GM23248 (cell line): ENCODE results near the gene PIK3CB.

Experiments
- EZH2 ChIP-seq: fragments of 200-600 bp; sonication (generic); IDR thresholded peaks from 2 replicates; pipeline ENCODE4 v1.6.1; 2018; ENCODE audit warnings: antibody characterized with exemption, mild to moderate bottlenecking; ENCODE audit not compliant: insufficient read depth, poor library complexity, severe bottlenecking
- EZH2phosphoT487 ChIP-seq: fragments of 200-600 bp; sonication (generic); IDR thresholded peaks from 2 replicates; pipeline ENCODE4 v1.6.1; 2018; ENCODE audit warnings: antibody characterized with exemption, moderate library complexity, mild to moderate bottlenecking, low read depth; ENCODE audit not compliant: insufficient read depth

DNA sequence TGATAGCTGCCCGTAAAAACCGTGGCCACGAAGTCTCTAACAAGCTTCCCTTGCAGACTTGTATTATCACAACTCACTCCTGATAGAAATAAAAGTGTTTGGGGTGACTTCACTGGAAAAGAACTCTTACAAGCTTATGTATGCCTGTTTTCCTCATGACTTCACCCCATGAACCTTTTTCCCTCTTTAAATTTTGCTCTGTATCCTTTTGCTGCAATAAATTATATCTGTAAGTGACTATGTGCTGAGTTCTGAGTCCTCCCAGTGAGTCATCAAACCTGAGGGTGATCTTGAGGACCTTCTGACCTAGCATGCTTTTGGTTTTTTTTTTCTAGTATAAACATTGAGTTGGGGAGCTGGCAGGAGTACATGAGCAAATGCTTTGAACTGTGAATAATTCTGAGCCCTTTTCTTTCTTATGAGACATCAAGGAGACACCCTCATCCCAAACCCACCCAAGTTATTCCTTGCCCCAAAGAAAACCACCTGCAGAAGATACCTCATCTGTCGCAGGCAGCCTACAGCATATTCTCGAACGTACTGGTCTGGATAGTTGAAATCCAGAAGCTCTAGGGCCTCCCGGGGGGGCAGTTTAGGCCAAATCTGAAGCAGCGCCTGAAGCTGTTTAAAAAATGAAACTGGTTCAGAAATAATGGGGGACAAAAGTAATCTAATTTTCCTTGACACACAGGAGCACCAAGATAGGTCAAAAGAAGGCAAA is 140.3 kb downstream of the PIK3CB start:
- TF ChIP-seq EZH2 = no peak
- TF ChIP-seq EZH2phosphoT487 = peak; percentile 92
